Panc1 (cell line): ENCODE measurements around the gene CES4A. TPM values are rescaled to one million over a fixed set of nuclear protein-coding genes. Genes with fewer than 3 reads are reported as not detected.

Source experiments
- ATAC-seq: fragments of 200-7000 bp; cut with Tn5 transposase; 2 replicates; pipeline ENCODE4 v1.9.1; 2020; ENCODE audit warnings: mild to moderate bottlenecking, moderate library complexity
- BruUV-seq: library from RNA; stranded (reverse); fragments of 400-500 nt; replicated peaks from 2 replicates; lab custom pipeline; 2021; lab: Mats Ljungman, UMichigan
- CTCF ChIA-PET: fragments of 300-600 bp; sonication (Branson Sonifier 250); formaldehyde crosslinking; loops from one replicate; lab custom pipeline; 2022; ENCODE audit warnings: antibody characterized with exemption; lab: Charles Lee
- POLR2A ChIA-PET: fragments of 300-600 bp; sonication (Branson Sonifier 250); formaldehyde crosslinking; loops from one replicate; lab custom pipeline; 2022; ENCODE audit warnings: antibody characterized with exemption; lab: Charles Lee
- DNase-seq: peaks from one replicate; pipeline ENCODE4 v3.0.0-alpha.2; 2010; ENCODE audit warnings: low read depth, low spot score
- H3K27ac ChIP-seq: 2 replicates; pipeline ENCODE4 v1.5.1; 2011; ENCODE audit warnings: mild to moderate bottlenecking, low read length, inconsistent platforms
- H3K27me3 ChIP-seq: fragments of 200-500 bp; sonication (Bioruptor generic); 2 replicates; pipeline ENCODE4 v1.6.0; 2014; ENCODE audit warnings: low read length, inconsistent platforms; ENCODE audit not compliant: control insufficient read depth, insufficient read depth
- H3K36me3 ChIP-seq: fragments of 200-500 bp; sonication (Bioruptor generic); 2 replicates; pipeline ENCODE4 v1.5.1; 2014; ENCODE audit warnings: inconsistent platforms, mild to moderate bottlenecking, low read length, moderate library complexity; ENCODE audit not compliant: control insufficient read depth, insufficient read depth
- H3K4me1 ChIP-seq: 2 replicates; pipeline ENCODE4 v1.5.1; 2011; ENCODE audit warnings: inconsistent platforms, mild to moderate bottlenecking, low read length, moderate library complexity; ENCODE audit not compliant: control insufficient read depth, insufficient read depth
- H3K4me3 ChIP-seq, 2 experiments: 2 replicates each; pipeline ENCODE4 v1.5.1; 2011 to 2012; ENCODE audit warnings: low read depth in 2 of 2, low read length in 2 of 2, mild to moderate bottlenecking in 2 of 2, inconsistent platforms in 1 of 2, moderate library complexity in 1 of 2
- H3K9me3 ChIP-seq: fragments of 200-500 bp; sonication (Bioruptor generic); 2 replicates; pipeline ENCODE4 v1.5.1; 2014; ENCODE audit warnings: low read depth, mild to moderate bottlenecking, inconsistent platforms, low read length, moderate library complexity; ENCODE audit not compliant: control insufficient read depth, insufficient read depth
- CTCF ChIP-seq: fragments of 450-650 bp; IDR thresholded peaks from 2 replicates; pipeline ENCODE4 v1.5.1; 2017; ENCODE audit warnings: mild to moderate bottlenecking
- POLR2AphosphoS5 ChIP-seq: IDR thresholded peaks from 2 replicates; pipeline ENCODE4 v1.6.1; 2012; ENCODE audit warnings: mild to moderate bottlenecking, low read depth, low read length, moderate library complexity
- REST ChIP-seq, 2 experiments: IDR thresholded peaks; 2 replicates each; pipeline ENCODE4 v1.6.1; 2011 to 2012; ENCODE audit warnings: low read depth in 2 of 2, control low read depth in 1 of 2, low read length in 1 of 2, mild to moderate bottlenecking in 1 of 2, moderate library complexity in 1 of 2; ENCODE audit not compliant: insufficient read depth in 1 of 2
- SIN3A ChIP-seq: IDR thresholded peaks from 2 replicates; pipeline ENCODE4 v1.6.1; 2012; ENCODE audit warnings: low read depth, mild to moderate bottlenecking, low read length, moderate library complexity, borderline replicate concordance; ENCODE audit not compliant: insufficient read depth
- TCF7L2 ChIP-seq: IDR thresholded peaks from 2 replicates; pipeline ENCODE4 v1.6.1; 2011; ENCODE audit warnings: mild to moderate bottlenecking, low read depth, low read length, inconsistent platforms
- in situ Hi-C: cut with HindIII; loops from 2 replicates; pipeline ENCODE4 v1.10.0; 2016; ENCODE audit warnings: low sequenced_read_pairs, low pct_unique_long_range_greater_than_20kb
- intact Hi-C: fragments of 100-400 bp; cut with micrococcal nuclease; formaldehyde crosslinking; loops from one replicate; pipeline ENCODE4 v1.10.0; 2022; ENCODE audit not compliant: unreplicated experiment
- total RNA-seq: library from RNA; stranded (reverse); gene quantifications from one replicate; pipeline ENCODE4 v1.2.1, GENCODE V29; 2021; ENCODE audit not compliant: unreplicated experiment

CES4A gene
- total RNA-seq, 1 experiment from 2014 or later, result 6.1 TPM

GRCh38 chr16:66948134-66948836 is 40.1 kb upstream of the CES4A start:
- intact Hi-C loops (loop anchor here (5.0 kb wide), 1 partner anchor 51 kb away; no protein-coding TSS in a partner anchor), in situ Hi-C loops (no loop called here)
- no TSS peak for BruUV-seq
- no peak for ATAC-seq
- H3K27ac ChIP-seq, result no peak overlapping the region
- DNase-seq, result no peak
- TF ChIP-seq REST (IDR thresholded peaks at IDR 0.05; ENCODE audit: insufficient read depth in 1 of 2, low read depth in 2 of 2, low read length in 1 of 2), result no peak
- no peak for TF ChIP-seq CTCF
- TF ChIP-seq POLR2AphosphoS5, result no peak
- TF ChIP-seq TCF7L2, result no peak; the same call in 1 of the 2 replicates
- no peak for TF ChIP-seq SIN3A
- H3K9me3 ChIP-seq, result no peaks in the 10 kb centered on the region
- H3K36me3 ChIP-seq, result no peaks in the 10 kb centered on the region
- H3K4me3 ChIP-seq, result peak overlapping the region; percentile 39 to 57
- no peaks in the 10 kb centered on the region for H3K4me1 ChIP-seq
- POLR2A ChIA-PET, result interaction anchor here (0.6 kb wide), 1 partner anchor 10 kb away, joined by 5 read pairs; no protein-coding TSS in a partner anchor
- CTCF ChIA-PET, result no interaction called here
- no peaks in the 10 kb centered on the region for H3K27me3 ChIP-seq

- Histone ChIP-seq H3K27ac (no peak overlapping the region), H3K9me3 (no peaks in the 10 kb centered on the region), H3K36me3 (no peaks in the 10 kb centered on the region), H3K4me3 (no peak overlapping the region), H3K27me3 (no peaks in the 10 kb centered on the region), H3K4me1 (peaks cover 4% of the 10 kb centered on the region)
- no peak for TF ChIP-seq SIN3A
- TF ChIP-seq REST (IDR thresholded peaks at IDR 0.05; ENCODE audit: insufficient read depth in 1 of 2, low read depth in 2 of 2, low read length in 1 of 2), result no peak
- TF ChIP-seq TCF7L2, result no peak
- no peak for TF ChIP-seq CTCF
- no peak for TF ChIP-seq POLR2AphosphoS5
- ChIA-PET POLR2A (no interaction called here), CTCF (no interaction called here)
- no TSS peak for BruUV-seq
- intact Hi-C loops (loop anchor here (5.0 kb wide), 1 partner anchor 52 kb away; no protein-coding TSS in a partner anchor), in situ Hi-C loops (no loop called here)
- DNase-seq (no peak), ATAC-seq (no peak)
Observed at GRCh38 chr16:66948837-66949225, 39.6 kb upstream of the CES4A start.
